Measurements from ENCODE around the gene SLC9A6.

GRCh38 chrX:136094962-136095361, 109.7 kb downstream of the SLC9A6 start:
- no peak for TF ChIP-seq POLR2AphosphoS5 (IDR thresholded peaks at IDR 0.05; ENCODE audit: low read depth, low read length)
- no peak for TF ChIP-seq POLR2A (IDR thresholded peaks at IDR 0.05; ENCODE audit: low read depth, low read length)
- no peak for TF ChIP-seq TAF1 (IDR thresholded peaks at IDR 0.05; ENCODE audit: borderline replicate concordance, low read depth, low read length)
